ENCODE results near the gene MOSMO. TPM values are rescaled to one million over a fixed set of nuclear protein-coding genes. Genes with fewer than 3 reads are reported as not detected.
"Not testable (repeated sequence)": the region's sequence is repeated elsewhere in the genome, so short reads cannot be mapped to it uniquely, and the experiment has no call there.

Gene MOSMO
- polyA plus RNA-seq, 1 experiment = 15.8 TPM

- H3K27ac ChIP-seq (ENCODE audit: low read depth, low read length) = no peak overlapping the region
- TF ChIP-seq CTCF (IDR thresholded peaks at IDR 0.05; ENCODE audit: low read depth, low read length) = no peak
- no peak overlapping the region for H3K4me3 ChIP-seq (ENCODE audit: low read depth, low read length)
- ChIA-PET POLR2A (no interaction called here), CTCF (interaction anchor here (0.7 to 7.1 kb wide), 2 partner anchors 28 to 48 kb away, joined by 4 to 69 read pairs; no protein-coding TSS in a partner anchor)
- no peaks in the 10 kb centered on the region for H3K9me3 ChIP-seq (ENCODE audit: control insufficient read depth, insufficient read depth, low read length)
- DNase-seq (ENCODE audit: low read depth, low spot score) = no peak
- no peaks in the 10 kb centered on the region for H3K27me3 ChIP-seq (ENCODE audit: control insufficient read depth, insufficient read depth, low read length)
These were observed 21.7 kb downstream of the MOSMO start for GRCh38 chr16:22029632-22030031.

GRCh38 chr16:22030087-22030812, 22.3 kb downstream of the MOSMO start:
- H3K27me3 ChIP-seq (ENCODE audit: control insufficient read depth, insufficient read depth, low read length) = no peaks in the 10 kb centered on the region
- H3K9me3 ChIP-seq (ENCODE audit: control insufficient read depth, insufficient read depth, low read length) = no peaks in the 10 kb centered on the region
- ChIA-PET CTCF (interaction anchor here (1.1 to 7.1 kb wide), 2 partner anchors 48 to 158 kb away, joined by 8 to 69 read pairs; no protein-coding TSS in a partner anchor), POLR2A (interaction anchor here (0.6 to 1.0 kb wide), 2 partner anchors 23 to 1432 kb away, joined by 4 read pairs; no protein-coding TSS in a partner anchor)
- TF ChIP-seq CTCF (IDR thresholded peaks at IDR 0.05; ENCODE audit: low read depth, low read length) = no peak
- no peak overlapping the region for H3K27ac ChIP-seq (ENCODE audit: low read depth, low read length)
- no peak overlapping the region for H3K4me3 ChIP-seq (ENCODE audit: low read depth, low read length)
- no peak for DNase-seq (ENCODE audit: low read depth, low spot score)

- Histone ChIP-seq H3K9me3 (ENCODE audit: control insufficient read depth, insufficient read depth, low read length) (no peaks in the 10 kb centered on the region), H3K27me3 (ENCODE audit: control insufficient read depth, insufficient read depth, low read length) (no peaks in the 10 kb centered on the region), H3K4me3 (ENCODE audit: low read depth, low read length) (no peak overlapping the region), H3K27ac (ENCODE audit: low read depth, low read length) (no peak overlapping the region)
- POLR2A ChIA-PET = interaction anchor here (1.0 kb wide), 1 partner anchor 24 kb away, joined by 4 read pairs; no protein-coding TSS in a partner anchor
- no peak for TF ChIP-seq CTCF (IDR thresholded peaks at IDR 0.05; ENCODE audit: low read depth, low read length)
- CTCF ChIA-PET = interaction anchor here (1.1 to 7.1 kb wide), 2 partner anchors 46 to 157 kb away, joined by 8 to 69 read pairs; no protein-coding TSS in a partner anchor
- DNase-seq (ENCODE audit: low read depth, low spot score) = no peak
These were observed 23.7 kb downstream of the MOSMO start for GRCh38 chr16:22031483-22032083.

- ChIA-PET CTCF (interaction anchor here (8.6 kb wide), 1 partner anchor 43 kb away, joined by 55 read pairs; no protein-coding TSS in a partner anchor), POLR2A (no interaction called here)
- DNase-seq (ENCODE audit: low read depth, low spot score) = no peak
- Histone ChIP-seq H3K27me3 (ENCODE audit: control insufficient read depth, insufficient read depth, low read length) (no peaks in the 10 kb centered on the region), H3K4me3 (ENCODE audit: low read depth, low read length) (no peak overlapping the region), H3K27ac (ENCODE audit: low read depth, low read length) (no peak overlapping the region), H3K9me3 (ENCODE audit: control insufficient read depth, insufficient read depth, low read length) (no peaks in the 10 kb centered on the region)
- no peak for TF ChIP-seq CTCF (IDR thresholded peaks at IDR 0.05; ENCODE audit: low read depth, low read length)
These were observed 26.6 kb downstream of the MOSMO start for GRCh38 chr16:22034503-22034902.

- no peaks in the 10 kb centered on the region for H3K27me3 ChIP-seq (ENCODE audit: control insufficient read depth, insufficient read depth, low read length)
- H3K9me3 ChIP-seq (ENCODE audit: control insufficient read depth, insufficient read depth, low read length) = no peaks in the 10 kb centered on the region
- POLR2A ChIA-PET = no interaction called here
- CTCF ChIA-PET = interaction anchor here (8.6 kb wide), 1 partner anchor 43 kb away, joined by 55 read pairs; no protein-coding TSS in a partner anchor
- TF ChIP-seq CTCF (IDR thresholded peaks at IDR 0.05; ENCODE audit: low read depth, low read length) = no peak
- DNase-seq (ENCODE audit: low read depth, low spot score) = no peak
- no peak overlapping the region for H3K27ac ChIP-seq (ENCODE audit: low read depth, low read length)
- H3K4me3 ChIP-seq (ENCODE audit: low read depth, low read length) = no peak overlapping the region
These were observed 27.2 kb downstream of the MOSMO start for GRCh38 chr16:22035153-22035552.

- CTCF ChIA-PET = interaction anchor here (0.6 to 1.7 kb wide), 2 partner anchors 34 to 856 kb away, joined by 5 to 15 read pairs; no protein-coding TSS in a partner anchor
- DNase-seq (ENCODE audit: low read depth, low spot score); H3K9me3 ChIP-seq (ENCODE audit: control insufficient read depth, insufficient read depth, low read length); H3K27ac ChIP-seq (ENCODE audit: low read depth, low read length); POLR2A ChIA-PET; H3K4me3 ChIP-seq (ENCODE audit: low read depth, low read length); H3K27me3 ChIP-seq (ENCODE audit: control insufficient read depth, insufficient read depth, low read length): not testable (repeated sequence)
These were observed 36.0 kb downstream of the MOSMO start for GRCh38 chr16:22043882-22044281.

- H3K27me3 ChIP-seq (ENCODE audit: control insufficient read depth, insufficient read depth, low read length); H3K9me3 ChIP-seq (ENCODE audit: control insufficient read depth, insufficient read depth, low read length); H3K4me3 ChIP-seq (ENCODE audit: low read depth, low read length); H3K27ac ChIP-seq (ENCODE audit: low read depth, low read length); POLR2A ChIA-PET; DNase-seq (ENCODE audit: low read depth, low spot score): not testable (repeated sequence)
- CTCF ChIA-PET = interaction anchor here (2.4 kb wide), 1 partner anchor 32 kb away, joined by 18 read pairs; no protein-coding TSS in a partner anchor
These were observed 38.0 kb downstream of the MOSMO start for GRCh38 chr16:22045888-22046287.

Measured in AG04450 (cell line).